ENCODE data around the gene EMB.
"Not testable (repeated sequence)": the region's sequence is repeated elsewhere in the genome, so short reads cannot be mapped to it uniquely, and the experiment has no call there.

EMB gene

GRCh38 chr5:50440651-50441492, at the start of gene EMB:
EMB (minus strand) TSS chr5:50441288; CDS start chr5:50441151, 137 bp downstream.
- peak within 1 kb of the TSS; percentile 89 for H3K4me3 ChIP-seq (ENCODE audit: low read depth, low read length)
- peak; percentile 51 for DNase-seq (ENCODE audit: low read depth)
- TF ChIP-seq CTCF (IDR thresholded peaks at IDR 0.05; ENCODE audit: low read depth, low read length, missing control alignments) = peak; percentile 58

- not testable (repeated sequence) for H3K4me3 ChIP-seq (ENCODE audit: low read depth, low read length)
Observed at GRCh38 chr5:50489491-50489890, 48.4 kb upstream of the EMB start.

GRCh38 chr5:50478790-50479189, 37.7 kb upstream of the EMB start:
- DNase-seq (ENCODE audit: low read depth) = not testable (repeated sequence)

More at GRCh38 chr5:50489491-50489890, 48.4 kb upstream of the EMB start:
- DNase-seq (ENCODE audit: low read depth) = not testable (repeated sequence)

GRCh38 chr5:50476549-50476948, 35.5 kb upstream of the EMB start:
- no peak for TF ChIP-seq CTCF (IDR thresholded peaks at IDR 0.05; ENCODE audit: low read depth, low read length, missing control alignments)
- DNase-seq (ENCODE audit: low read depth) = peak; percentile 18
- no peak overlapping the region for H3K4me3 ChIP-seq (ENCODE audit: low read depth, low read length)

More at GRCh38 chr5:50478790-50479189, 37.7 kb upstream of the EMB start:
- H3K4me3 ChIP-seq (ENCODE audit: low read depth, low read length) = not testable (repeated sequence)

- DNase-seq (ENCODE audit: low read depth); H3K4me3 ChIP-seq (ENCODE audit: low read depth, low read length): not testable (repeated sequence)
Observed at GRCh38 chr5:50465015-50465414, 23.9 kb upstream of the EMB start.

- DNase-seq (ENCODE audit: low read depth) = no peak
- no peak for TF ChIP-seq CTCF (IDR thresholded peaks at IDR 0.05; ENCODE audit: low read depth, low read length, missing control alignments)
Observed at GRCh38 chr5:50463726-50464125, 22.6 kb upstream of the EMB start.

GRCh38 chr5:50463047-50463446, 22.0 kb upstream of the EMB start:
- DNase-seq (ENCODE audit: low read depth) = no peak
- H3K4me3 ChIP-seq (ENCODE audit: low read depth, low read length) = no peak overlapping the region
- no peak for TF ChIP-seq CTCF (IDR thresholded peaks at IDR 0.05; ENCODE audit: low read depth, low read length, missing control alignments)

More at GRCh38 chr5:50463726-50464125, 22.6 kb upstream of the EMB start:
- no peak overlapping the region for H3K4me3 ChIP-seq (ENCODE audit: low read depth, low read length)

GRCh38 chr5:50462579-50462978, 21.5 kb upstream of the EMB start:
- not testable (repeated sequence) for H3K4me3 ChIP-seq (ENCODE audit: low read depth, low read length); DNase-seq (ENCODE audit: low read depth)

- DNase-seq (ENCODE audit: low read depth); H3K4me3 ChIP-seq (ENCODE audit: low read depth, low read length): not testable (repeated sequence)
Observed at GRCh38 chr5:50458372-50458771, 17.3 kb upstream of the EMB start.

GRCh38 chr5:50449241-50449640, 8.2 kb upstream of the EMB start:
- DNase-seq (ENCODE audit: low read depth) = not testable (repeated sequence)

More at GRCh38 chr5:50449241-50449640, 8.2 kb upstream of the EMB start:
- H3K4me3 ChIP-seq (ENCODE audit: low read depth, low read length) = not testable (repeated sequence)
